OCI-LY7 (cell line): ENCODE results near the gene B3GALT6.

Experiments
- CTCF ChIP-seq: fragments of 200-600 bp; sonication (generic); conservative IDR thresholded peaks from 2 replicates; pipeline ENCODE4 v1.5.1; 2014; ENCODE audit warnings: mild to moderate bottlenecking, antibody characterized with exemption, low read length, moderate library complexity, mixed read lengths
- EZH2phosphoT487 ChIP-seq: fragments of 200-600 bp; sonication (generic); IDR thresholded peaks from 2 replicates; pipeline ENCODE4 v1.6.1; 2018; ENCODE audit warnings: low read depth, borderline replicate concordance, mild to moderate bottlenecking, mixed run types, antibody characterized with exemption, low read length, moderate library complexity, mixed read lengths

GRCh38 chr1:1268284-1268682, 36.2 kb downstream of the B3GALT6 start:
- TF ChIP-seq CTCF (no peak), EZH2phosphoT487 (no peak)
